Activated gamma-delta T cell treated with Interleukin-2 at 50 U/mL for 16 hours (primary cell): Measurements from ENCODE around the gene ZP1.

ENCODE experiments used
- DNase-seq: peaks from one replicate; pipeline ENCODE4 v3.0.0-alpha.2; 2020

The ZP1 gene

DNA sequence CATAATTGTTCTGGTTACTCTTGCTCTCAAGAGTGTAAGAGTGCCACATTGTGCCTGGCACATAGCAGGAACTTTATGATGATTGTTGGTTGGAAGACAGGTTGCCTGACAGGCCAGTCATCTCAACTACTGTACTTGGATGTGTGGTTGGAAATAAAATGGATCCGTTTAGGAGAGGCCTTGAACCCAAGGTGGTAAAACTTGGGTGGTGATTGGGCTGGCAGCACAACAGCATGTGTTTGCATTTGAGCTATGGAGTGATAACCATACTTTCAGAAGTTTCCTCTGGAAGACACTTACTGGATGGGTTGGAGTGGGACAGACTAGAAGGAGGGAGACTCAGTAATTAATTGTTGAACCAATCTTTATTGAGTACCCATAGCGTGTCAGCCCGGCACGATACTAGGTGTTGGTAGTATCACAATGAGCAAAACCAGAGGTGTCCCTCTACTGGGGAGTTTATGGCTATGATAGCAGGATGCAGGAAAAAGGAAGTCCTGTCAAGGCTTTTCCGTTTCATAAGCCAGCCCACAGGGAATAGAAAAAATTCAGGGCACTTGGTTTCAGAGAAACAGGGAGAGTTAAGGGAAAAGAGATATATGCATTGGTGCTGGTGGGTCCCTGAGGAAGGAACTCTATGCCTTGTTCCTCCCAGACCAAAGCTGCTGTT is 43.5 kb downstream of the ZP1 start:
- DNase-seq: no peak

GRCh38 chr11:60912223-60912850 is 45.0 kb downstream of the ZP1 start:
- DNase-seq: peak; percentile 27

- no peak for DNase-seq
Measured at GRCh38 chr11:60912851-60913528, 45.6 kb downstream of the ZP1 start.

DNA sequence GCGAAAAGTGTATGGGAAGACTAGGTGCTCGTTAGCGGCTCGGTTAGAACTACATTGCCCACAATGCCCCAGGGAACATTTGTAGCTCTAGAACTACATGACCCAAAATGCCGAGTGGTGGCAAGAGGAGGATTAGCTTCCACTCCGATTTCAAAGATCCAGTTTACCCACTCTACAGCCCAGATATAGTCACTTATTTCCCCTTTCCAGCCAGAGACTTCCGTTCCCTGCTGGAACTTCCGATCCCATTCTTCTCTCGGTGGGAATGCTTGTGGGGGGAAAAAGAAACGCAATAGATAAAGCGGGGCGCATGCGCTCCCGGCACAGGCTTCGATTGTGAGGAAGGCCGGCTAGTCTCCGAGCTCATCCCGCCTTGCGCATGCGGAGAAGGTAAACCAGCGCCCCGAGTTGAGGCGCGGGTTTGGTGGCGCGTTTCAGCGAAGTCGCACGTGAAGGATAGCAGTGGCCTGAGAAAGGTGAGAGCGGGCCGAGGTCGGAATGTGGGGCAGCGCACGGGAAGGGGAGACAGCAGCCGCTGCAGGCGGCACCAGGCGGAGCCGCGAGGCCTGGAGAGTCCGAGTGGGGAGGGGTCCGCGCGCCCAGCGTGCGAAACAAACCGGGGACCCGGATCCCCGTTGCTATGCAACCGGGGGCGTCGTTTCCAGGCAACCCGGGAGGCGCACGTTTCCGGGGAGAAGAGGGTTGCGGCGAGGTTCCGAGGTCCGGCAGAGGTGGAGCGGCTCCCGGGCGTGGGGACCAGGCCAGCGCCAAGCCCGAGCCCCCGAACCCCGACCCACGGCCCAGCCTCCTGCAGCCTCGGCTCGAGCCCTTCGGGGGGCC is 46.7 kb downstream of the ZP1 start, which contains the start of gene TMEM109:
TMEM109 (plus strand) TSS at position 366 of the 840 bp plus-strand sequence. CDS start 5,536 bp downstream, outside the sequence.
- DNase-seq: peak; percentile 83

GRCh38 chr11:60914633-60915247 is 47.4 kb downstream of the ZP1 start:
- peak; percentile 24 for DNase-seq

- peak; percentile 74 for DNase-seq
Measured at GRCh38 chr11:60915248-60915914, 48.0 kb downstream of the ZP1 start.

DNA sequence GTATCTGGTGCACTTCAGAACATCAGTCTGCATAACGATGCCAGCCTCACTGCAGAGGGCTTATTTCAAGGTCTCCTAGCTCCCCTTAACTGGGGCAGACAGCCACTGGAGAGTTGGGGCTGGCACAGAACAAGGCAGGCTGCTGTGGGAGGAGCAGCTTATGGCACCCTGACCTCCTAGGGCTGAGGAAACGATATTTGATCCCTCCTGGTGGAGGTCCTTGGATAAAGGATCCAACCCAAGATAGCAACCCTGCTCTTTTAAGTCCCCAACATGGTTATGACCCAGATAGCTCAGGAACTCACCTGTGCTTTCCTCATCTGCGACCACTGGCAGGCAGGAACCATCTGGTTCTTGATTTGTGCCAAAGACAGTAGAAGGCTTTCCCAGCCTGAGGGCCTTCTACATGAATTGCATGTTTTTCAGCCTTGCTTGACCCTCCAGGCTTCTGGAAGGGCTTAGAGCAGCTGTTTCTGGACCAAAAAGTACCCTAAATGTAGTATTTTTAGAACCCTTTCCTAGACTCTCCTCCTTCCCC is 49.4 kb downstream of the ZP1 start:
- DNase-seq: no peak

DNA sequence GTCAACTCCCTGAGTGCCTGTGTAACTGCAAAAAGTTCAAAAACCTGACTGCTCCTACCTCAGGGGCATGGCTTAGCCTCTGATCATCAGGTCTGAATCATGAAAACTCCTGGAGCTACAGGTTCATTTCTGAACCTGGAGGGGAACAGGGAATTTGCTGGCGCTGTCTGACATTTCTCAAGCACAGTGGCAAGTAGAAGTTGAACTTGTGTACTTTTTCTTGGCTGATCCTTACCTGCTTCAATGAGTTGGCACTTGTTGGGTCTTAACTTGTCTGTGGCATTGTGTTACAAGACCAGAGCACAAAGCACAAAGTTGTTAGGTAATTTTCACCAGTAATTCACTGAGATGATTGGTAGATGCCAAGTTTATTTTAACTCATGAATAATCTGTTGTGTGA is 49.9 kb downstream of the ZP1 start:
- no peak for DNase-seq

DNA sequence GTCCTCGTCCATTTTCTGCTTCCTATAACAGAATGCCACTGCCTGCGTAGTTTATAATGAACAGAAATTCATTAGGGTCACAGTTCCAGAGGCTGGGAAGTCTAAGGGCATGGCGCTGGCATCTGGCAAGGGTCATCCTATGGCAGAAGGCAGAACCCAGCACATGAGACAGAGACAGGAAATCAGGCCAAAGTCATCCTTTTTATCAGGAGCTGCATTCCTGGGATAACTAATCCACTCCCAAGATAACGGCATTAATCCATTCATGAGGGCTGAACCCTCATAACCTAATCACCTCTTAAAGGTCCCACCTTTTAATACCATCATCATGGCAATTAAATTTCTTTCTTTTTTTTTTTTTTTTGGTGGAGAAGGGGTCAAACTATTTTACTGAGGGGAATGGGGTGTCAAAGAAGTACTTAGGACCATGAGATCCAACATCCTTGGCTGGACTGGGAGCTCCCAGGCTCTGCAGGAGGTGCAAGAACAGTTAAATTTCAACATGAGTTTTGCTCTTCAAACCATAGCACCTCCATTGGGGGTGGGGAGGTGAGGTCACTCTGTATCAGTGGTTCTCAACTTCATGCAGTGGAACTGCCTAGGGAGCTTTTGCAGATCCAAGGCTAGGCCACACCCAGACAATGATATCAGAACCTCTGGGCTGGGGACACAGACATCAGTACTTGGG is 51.1 kb downstream of the ZP1 start:
- no peak for DNase-seq

DNA sequence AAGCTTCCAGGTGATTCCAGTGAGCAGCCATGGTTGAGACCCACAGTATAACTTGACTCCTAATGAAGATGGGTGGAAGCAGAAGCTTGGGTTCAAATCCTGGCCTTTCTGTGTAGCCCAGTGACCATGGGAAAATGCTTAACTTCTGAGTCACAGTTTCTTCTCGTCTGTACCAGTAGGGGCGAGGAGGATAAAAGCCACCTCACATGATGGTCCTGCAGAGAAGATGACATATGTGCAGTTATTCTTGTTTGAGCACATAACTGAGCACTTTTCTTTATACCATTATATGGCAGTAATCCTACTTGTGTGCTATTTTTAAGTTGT is 51.6 kb downstream of the ZP1 start:
- no peak for DNase-seq

GRCh38 chr11:60919320-60919719 is 52.0 kb downstream of the ZP1 start:
- DNase-seq: no peak

DNA sequence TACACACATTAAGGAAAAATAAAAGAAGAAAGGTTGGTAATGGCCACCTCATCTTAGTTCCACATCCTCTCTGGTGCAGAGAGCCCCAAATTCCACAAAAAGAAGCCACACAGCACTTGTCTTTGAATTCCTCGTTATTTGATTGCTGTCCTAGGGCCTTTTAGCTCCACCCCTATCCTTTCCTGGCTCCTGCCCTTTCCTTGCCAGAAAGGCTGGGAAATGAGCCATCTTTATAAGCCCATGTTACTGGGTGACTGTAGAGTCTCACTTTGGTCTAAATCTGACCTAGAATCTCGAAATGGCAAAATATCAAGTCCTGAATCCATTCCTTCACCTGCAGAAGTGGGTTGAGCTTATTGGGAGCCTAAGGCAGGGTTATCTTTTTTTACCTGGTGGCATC is 52.6 kb downstream of the ZP1 start:
- DNase-seq: no peak

- DNase-seq: no peak
Measured at GRCh38 chr11:60921259-60921658, 53.9 kb downstream of the ZP1 start.

DNA sequence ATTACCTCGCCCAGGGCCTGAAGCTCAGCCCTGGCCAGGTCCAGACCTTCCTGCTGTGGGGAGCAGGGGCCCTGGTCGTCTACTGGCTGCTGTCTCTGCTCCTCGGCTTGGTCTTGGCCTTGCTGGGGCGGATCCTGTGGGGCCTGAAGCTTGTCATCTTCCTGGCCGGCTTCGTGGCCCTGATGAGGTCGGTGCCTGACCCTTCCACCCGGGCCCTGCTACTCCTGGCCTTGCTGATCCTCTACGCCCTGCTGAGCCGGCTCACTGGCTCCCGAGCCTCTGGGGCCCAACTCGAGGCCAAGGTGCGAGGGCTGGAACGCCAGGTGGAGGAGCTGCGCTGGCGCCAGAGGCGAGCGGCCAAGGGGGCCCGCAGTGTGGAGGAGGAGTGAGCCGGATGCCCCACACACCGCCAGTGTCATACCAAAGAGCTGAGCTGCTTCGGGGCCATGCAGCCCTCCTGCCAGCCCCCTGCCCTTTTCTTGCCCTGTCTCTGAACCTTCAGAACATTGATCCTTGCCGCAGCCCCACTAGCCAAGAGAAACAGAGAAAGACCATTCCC is 54.5 kb downstream of the ZP1 start:
- no peak for DNase-seq

- no peak for DNase-seq
Measured at GRCh38 chr11:60922906-60923305, 55.6 kb downstream of the ZP1 start.

- DNase-seq: no peak
Measured at GRCh38 chr11:60923326-60923725, 56.0 kb downstream of the ZP1 start.

DNA sequence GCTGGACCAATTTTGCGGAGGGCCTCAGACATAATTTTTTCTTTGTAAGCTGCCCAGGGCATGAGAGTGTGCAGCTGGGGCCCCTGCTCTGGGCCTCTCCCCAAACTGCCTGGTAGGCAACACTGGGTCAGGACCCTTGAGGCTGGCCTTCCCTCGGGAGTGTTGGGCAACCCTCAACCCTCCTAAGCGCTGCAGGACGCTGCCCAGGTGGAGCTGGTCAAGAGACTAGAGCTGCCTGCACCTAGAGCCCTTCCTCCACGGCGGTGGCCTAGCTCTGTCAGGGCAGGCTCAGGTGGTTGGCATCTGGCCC is 56.4 kb downstream of the ZP1 start:
- no peak for DNase-seq

DNA sequence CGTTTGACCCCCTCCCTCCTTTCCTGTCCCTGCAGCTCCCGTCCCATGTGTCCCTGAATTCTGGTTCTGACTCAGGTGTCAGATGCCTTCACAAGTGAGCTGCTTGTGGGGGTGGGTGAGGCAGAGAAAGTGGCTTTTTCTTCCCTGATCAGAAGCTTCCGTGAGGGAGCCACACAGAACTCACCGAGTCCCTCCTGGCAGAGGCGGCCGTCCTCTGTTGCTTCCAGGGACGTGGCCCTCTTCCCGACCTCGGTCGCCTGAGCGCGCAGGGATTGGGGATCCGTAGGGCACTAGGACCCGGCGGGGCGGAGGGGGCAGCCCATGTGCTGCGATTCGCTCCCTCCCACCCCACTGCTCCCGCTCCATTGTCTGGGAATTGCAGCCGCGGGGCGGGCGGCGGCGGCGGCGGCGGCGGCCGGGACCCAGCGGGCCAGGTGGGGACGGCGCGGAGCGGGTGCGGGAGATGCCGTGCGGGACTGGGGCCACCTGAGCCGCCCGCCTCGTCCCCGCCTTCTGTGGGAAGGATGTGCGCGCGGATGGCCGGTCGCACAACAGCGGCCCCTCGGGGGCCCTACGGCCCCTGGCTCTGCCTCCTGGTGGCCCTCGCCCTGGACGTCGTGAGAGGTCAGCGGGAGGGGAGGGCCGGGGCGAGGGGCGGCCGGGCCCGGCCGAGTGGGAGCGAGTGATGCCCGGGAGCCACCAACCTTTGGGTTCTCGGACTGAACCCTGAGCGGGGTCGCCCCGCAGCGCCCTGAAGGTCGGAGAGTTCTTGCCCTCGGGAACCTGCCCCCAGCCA is 57.0 kb downstream of the ZP1 start, which contains the start of gene TMEM132A:
TMEM132A (plus strand) TSS at position 351 of the 796 bp plus-strand sequence; CDS start at position 525, 174 bp downstream.
- no peak for DNase-seq
